Right atrium auricular region (tissue), 2 donors: ENCODE results near the gene ZPBP2. TPM values are rescaled to one million over a fixed set of nuclear protein-coding genes. Genes with fewer than 3 reads are reported as not detected.

Experiments
- DNase-seq: peaks from one replicate; pipeline ENCODE4 v3.0.0-alpha.2; 2019; ENCODE audit warnings: low spot score
- H3K27ac ChIP-seq, 2 donors: fragments of 200-600 bp; sonication (generic); 1 replicate in 1 of 2; 2 replicates in 1 of 2; pipeline ENCODE4 v1.5.1; 2016 to 2019
- H3K27me3 ChIP-seq, 2 donors: fragments of 200-600 bp; sonication (generic); one replicate each; pipeline versions ENCODE4 v1.5.1 to v1.6.0; 2017 to 2019
- H3K36me3 ChIP-seq: fragments of 200-600 bp; sonication (generic); one replicate; pipeline ENCODE4 v1.5.1; 2016
- H3K4me1 ChIP-seq, 2 donors: fragments of 200-600 bp; sonication (generic); one replicate each; pipeline versions ENCODE4 v1.5.1 to v1.6.0; 2017 to 2019
- H3K4me3 ChIP-seq, 2 donors: fragments of 200-600 bp; sonication (generic); 1 replicate in 1 of 2; 2 replicates in 1 of 2; pipeline ENCODE4 v1.5.1; 2017 to 2019; ENCODE audit warnings: mild to moderate bottlenecking in 1 of 2, moderate library complexity in 1 of 2
- H3K9me3 ChIP-seq, 2 donors: fragments of 200-600 bp; sonication (generic); one replicate each; pipeline ENCODE4 v1.5.1; 2019
- total RNA-seq, 2 donors: library from RNA; depleted of rRNA; stranded (reverse); fragments of >200 nt; gene quantifications; one replicate each; pipeline ENCODE4 v1.1.0, GENCODE V29; 2016
- TF ChIP-seq, protein P1 (sequence below), 2 donors: fragments of 200-600 bp; sonication (generic); IDR thresholded peaks; one replicate each; pipeline ENCODE4 v1.5.1; 2019; ENCODE audit warnings: antibody characterized with exemption in 2 of 2

Gene ZPBP2
- total RNA-seq, 2 donors from 2014 or later, result not detected

DNA sequence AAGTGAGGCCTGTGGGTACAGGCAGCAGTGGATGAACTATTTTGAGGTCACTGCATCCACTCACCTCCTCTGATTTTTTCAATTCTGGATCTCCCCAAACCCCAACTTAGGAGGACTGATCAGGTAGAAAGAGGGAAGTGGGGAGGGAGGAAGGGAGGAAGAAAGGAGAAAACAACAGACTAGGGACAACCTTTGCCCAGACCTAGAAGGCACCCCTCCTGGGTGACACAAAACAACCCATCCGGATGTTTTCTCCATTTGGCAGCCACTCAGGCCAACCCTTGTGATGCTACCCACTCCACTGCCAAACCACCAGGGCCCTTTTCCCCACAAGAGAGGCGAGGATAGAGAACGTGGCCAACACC, 56.7 kb downstream of the ZPBP2 start:
- H3K36me3 ChIP-seq, result peaks cover 38% of the 10 kb centered on the region
- no peaks in the 10 kb centered on the region for H3K9me3 ChIP-seq
- no peaks in the 10 kb centered on the region for H3K27me3 ChIP-seq
- H3K4me3 ChIP-seq, result no peak overlapping the region
- H3K27ac ChIP-seq, result no peak overlapping the region
- peaks cover 0 to 35% of the 10 kb centered on the region in 2 donors for H3K4me1 ChIP-seq
- TF ChIP-seq, protein P1, sequence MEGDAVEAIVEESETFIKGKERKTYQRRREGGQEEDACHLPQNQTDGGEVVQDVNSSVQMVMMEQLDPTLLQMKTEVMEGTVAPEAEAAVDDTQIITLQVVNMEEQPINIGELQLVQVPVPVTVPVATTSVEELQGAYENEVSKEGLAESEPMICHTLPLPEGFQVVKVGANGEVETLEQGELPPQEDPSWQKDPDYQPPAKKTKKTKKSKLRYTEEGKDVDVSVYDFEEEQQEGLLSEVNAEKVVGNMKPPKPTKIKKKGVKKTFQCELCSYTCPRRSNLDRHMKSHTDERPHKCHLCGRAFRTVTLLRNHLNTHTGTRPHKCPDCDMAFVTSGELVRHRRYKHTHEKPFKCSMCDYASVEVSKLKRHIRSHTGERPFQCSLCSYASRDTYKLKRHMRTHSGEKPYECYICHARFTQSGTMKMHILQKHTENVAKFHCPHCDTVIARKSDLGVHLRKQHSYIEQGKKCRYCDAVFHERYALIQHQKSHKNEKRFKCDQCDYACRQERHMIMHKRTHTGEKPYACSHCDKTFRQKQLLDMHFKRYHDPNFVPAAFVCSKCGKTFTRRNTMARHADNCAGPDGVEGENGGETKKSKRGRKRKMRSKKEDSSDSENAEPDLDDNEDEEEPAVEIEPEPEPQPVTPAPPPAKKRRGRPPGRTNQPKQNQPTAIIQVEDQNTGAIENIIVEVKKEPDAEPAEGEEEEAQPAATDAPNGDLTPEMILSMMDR (IDR thresholded peaks at IDR 0.05), result no peak
- DNase-seq, result no peak

DNA sequence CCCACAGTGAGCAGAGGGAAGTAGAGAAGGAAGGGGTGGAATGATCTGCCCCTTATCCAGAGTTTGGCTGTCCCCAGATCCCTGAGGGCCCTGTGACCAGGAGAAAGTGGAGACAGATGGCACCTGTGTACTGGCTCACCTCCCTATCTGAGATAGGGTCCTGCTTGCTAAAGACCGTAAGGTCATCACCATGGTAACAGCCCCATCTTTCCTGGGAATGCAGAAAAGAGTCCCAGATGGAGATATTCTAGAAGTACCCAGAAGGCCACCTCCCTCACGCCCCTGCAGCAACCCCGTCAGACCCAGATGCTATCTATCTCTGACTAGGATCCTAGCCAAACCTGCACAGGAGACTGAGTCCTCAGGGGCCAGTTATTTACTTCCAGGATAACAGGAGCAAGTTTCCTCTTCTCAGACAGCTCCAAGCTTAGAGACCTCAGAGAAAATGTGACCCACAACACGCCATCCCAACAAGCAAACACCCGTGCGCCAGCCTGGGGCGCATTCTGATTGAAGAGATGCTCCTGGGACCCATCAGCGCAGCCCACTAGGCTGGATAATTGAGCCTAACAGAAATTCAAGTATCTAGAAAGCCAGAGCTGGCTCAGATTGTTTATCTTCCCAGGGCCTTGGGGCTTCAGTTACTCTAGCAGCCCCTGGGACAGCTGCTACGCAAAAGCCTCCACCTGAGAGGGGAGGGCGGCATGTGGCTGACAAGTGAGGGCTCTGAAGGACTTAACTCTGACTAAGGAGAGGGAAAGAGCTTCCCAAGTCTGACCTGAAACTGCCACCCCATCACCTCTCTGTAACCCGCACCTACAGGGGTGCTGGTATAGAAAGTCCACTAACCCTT, 57.5 kb downstream of the ZPBP2 start:
- H3K4me1 ChIP-seq, result peaks cover 0 to 35% of the 10 kb centered on the region in 2 donors
- H3K27ac ChIP-seq, result no peak overlapping the region
- DNase-seq, result no peak
- no peaks in the 10 kb centered on the region for H3K9me3 ChIP-seq
- H3K27me3 ChIP-seq, result no peaks in the 10 kb centered on the region
- H3K36me3 ChIP-seq, result peaks cover 34% of the 10 kb centered on the region
- TF ChIP-seq, protein P1 (IDR thresholded peaks at IDR 0.05), result no peak
- H3K4me3 ChIP-seq, result no peak overlapping the region

DNA sequence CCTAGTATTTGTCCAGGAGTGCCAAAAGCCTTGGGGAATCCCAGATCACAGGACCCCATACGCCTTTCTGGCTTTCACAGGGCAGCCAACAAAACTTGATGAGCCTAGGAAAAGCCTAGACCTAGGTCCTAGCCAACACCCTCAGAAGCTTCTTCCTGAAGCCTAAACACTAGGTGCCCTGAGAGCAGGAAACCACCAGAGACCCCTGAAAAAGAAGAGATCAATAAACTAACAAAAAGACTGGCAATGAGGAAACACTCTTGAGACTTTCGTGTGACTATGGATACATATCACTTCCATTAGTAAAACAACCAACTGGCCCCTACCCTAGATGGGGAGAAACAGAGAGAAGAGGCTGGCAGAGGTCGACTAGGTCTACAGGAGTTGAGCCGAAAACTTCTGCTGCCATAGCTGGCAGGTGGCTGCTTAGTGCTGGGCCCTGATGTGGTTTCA, 58.2 kb downstream of the ZPBP2 start:
- Histone ChIP-seq H3K4me1 (peaks cover 0 to 35% of the 10 kb centered on the region in 2 donors), H3K36me3 (peaks cover 29% of the 10 kb centered on the region), H3K9me3 (no peaks in the 10 kb centered on the region), H3K27me3 (no peaks in the 10 kb centered on the region), H3K27ac (peak overlapping the region in 1 of 2 donors; percentile 90), H3K4me3 (peak overlapping the region; percentile 79 to 90)
- TF ChIP-seq, protein P1 (IDR thresholded peaks at IDR 0.05), result no peak
- no peak for DNase-seq

DNA sequence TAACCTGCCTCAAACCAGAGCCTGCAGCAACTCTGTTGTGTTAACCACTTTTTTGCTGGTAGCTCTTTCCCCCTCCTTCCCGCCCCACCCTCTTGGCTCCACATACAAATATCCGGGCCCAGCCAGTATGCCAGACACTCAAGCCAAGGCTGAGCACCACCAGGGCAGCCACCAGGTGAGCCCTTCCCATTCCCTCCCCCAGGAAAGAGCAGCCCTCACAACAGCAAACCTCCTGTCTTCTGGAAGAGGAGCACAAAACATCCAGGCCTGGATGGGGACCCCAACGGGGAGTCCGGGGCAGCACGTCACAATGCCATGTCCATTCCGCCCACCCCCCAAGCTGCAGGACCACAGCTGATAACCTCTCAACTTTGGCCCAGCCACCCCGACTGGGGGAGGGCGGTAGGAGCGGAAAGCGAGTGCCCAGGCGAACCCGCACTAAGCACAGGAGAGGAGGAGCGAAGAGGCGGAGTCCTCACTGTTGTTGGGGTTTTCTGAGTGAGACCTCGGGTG, 58.6 kb downstream of the ZPBP2 start:
- TF ChIP-seq, protein P1 (IDR thresholded peaks at IDR 0.05), result no peak
- H3K36me3 ChIP-seq, result peaks cover 24% of the 10 kb centered on the region
- peak overlapping the region; percentile 90 to 96 for H3K27ac ChIP-seq

More for the DNA sequence above, 58.6 kb downstream of the ZPBP2 start:
- no peaks in the 10 kb centered on the region for H3K9me3 ChIP-seq
- H3K4me1 ChIP-seq, result peaks cover 0 to 35% of the 10 kb centered on the region in 2 donors
- no peaks in the 10 kb centered on the region for H3K27me3 ChIP-seq
- DNase-seq, result peak; percentile 58
- H3K4me3 ChIP-seq, result peak overlapping the region; percentile 79 to 90

Other genes with a start within 250 kb of the ZPBP2 start
- 1 to 10 TPM in 1 of 2 donors, not detected in 1; 6.7 TPM for gene PPP1R1B, start 241.2 kb upstream of the ZPBP2 start, total RNA-seq
- gene STARD3, start 231.1 kb upstream of the ZPBP2 start, total RNA-seq, result 10 to 100 TPM; 18.5 to 22.2 TPM
- 1,000 to 10,000 TPM; 3,380 to 5,284 TPM for gene TCAP, start 202.9 kb upstream of the ZPBP2 start, total RNA-seq
- 10 to 100 TPM; 14.9 to 26.2 TPM for gene PNMT, start 199.7 kb upstream of the ZPBP2 start, total RNA-seq
- 10 to 100 TPM; 14.0 to 21.6 TPM for gene PGAP3, start 180.1 kb upstream of the ZPBP2 start, total RNA-seq
- 10 to 100 TPM; 73.5 to 85.5 TPM for gene ERBB2, start 168.1 kb upstream of the ZPBP2 start, total RNA-seq
- gene MIEN1, start 137.7 kb upstream of the ZPBP2 start, total RNA-seq, result 10 to 100 TPM; 77.5 to 77.8 TPM
- 1 to 10 TPM; 3.4 to 5.8 TPM for gene GRB7, start 130.3 kb upstream of the ZPBP2 start, total RNA-seq
- gene IKZF3, start 3.9 kb upstream of the ZPBP2 start, total RNA-seq, result under 1 TPM; 0.37 to 0.51 TPM
- 1 to 10 TPM in 1 of 2 donors, under 1 TPM in 1; 0.44 to 1.2 TPM for gene GSDMB, start 50.4 kb downstream of the ZPBP2 start, total RNA-seq
- gene ORMDL3, start 59.4 kb downstream of the ZPBP2 start, total RNA-seq, result 10 to 100 TPM; 31.5 to 41.5 TPM
- gene LRRC3C, start 59.5 kb downstream of the ZPBP2 start, total RNA-seq, result not detected
- under 1 TPM in 1 of 2 donors, not detected in 1; 0.75 TPM for gene GSDMA, start 94.8 kb downstream of the ZPBP2 start, total RNA-seq
- 10 to 100 TPM; 76.3 to 88.8 TPM for gene PSMD3, start 112.6 kb downstream of the ZPBP2 start, total RNA-seq
- 1 to 10 TPM in 1 of 2 donors, not detected in 1; 1.3 TPM for gene CSF3, start 147.2 kb downstream of the ZPBP2 start, total RNA-seq
- gene MED24, start 186.2 kb downstream of the ZPBP2 start, total RNA-seq, result 10 to 100 TPM; 44.2 to 44.7 TPM
- gene THRA, start 194.8 kb downstream of the ZPBP2 start, total RNA-seq, result 10 to 100 TPM; 60.3 to 69.0 TPM
- 1 to 10 TPM; 8.3 to 9.9 TPM for gene NR1D1, start 232.4 kb downstream of the ZPBP2 start, total RNA-seq